Measurements from ENCODE around the gene PKN2. TPM values are rescaled to one million over a fixed set of nuclear protein-coding genes. Genes with fewer than 3 reads are reported as not detected.

Gene PKN2
- total and polyA plus RNA-seq, 9 of the 15 experiments (the other 6 are each of a cell fraction or from before 2014, with no cell fraction given), result 4.5 to 25.3 (median 19.2) TPM

DNA sequence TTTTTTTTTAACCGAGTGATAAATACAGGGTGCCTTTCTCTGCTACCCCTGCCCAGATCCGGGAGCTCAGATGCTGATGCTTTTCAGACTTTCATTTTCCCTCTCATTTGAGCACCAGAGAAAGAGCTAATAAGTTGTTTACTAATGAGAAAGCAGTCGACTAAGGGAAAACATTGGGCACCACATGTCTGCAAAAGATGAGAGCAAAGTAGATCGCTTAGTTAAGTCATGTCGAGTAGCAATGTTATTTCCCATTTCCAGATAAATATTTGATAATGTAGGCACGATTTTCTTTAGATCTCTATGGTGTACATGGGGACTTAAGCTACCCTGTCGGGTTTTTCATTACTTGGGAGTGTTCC lies 1.2 kb downstream of the PKN2 start (continued):
- TF ChIP-seq, protein P1, sequence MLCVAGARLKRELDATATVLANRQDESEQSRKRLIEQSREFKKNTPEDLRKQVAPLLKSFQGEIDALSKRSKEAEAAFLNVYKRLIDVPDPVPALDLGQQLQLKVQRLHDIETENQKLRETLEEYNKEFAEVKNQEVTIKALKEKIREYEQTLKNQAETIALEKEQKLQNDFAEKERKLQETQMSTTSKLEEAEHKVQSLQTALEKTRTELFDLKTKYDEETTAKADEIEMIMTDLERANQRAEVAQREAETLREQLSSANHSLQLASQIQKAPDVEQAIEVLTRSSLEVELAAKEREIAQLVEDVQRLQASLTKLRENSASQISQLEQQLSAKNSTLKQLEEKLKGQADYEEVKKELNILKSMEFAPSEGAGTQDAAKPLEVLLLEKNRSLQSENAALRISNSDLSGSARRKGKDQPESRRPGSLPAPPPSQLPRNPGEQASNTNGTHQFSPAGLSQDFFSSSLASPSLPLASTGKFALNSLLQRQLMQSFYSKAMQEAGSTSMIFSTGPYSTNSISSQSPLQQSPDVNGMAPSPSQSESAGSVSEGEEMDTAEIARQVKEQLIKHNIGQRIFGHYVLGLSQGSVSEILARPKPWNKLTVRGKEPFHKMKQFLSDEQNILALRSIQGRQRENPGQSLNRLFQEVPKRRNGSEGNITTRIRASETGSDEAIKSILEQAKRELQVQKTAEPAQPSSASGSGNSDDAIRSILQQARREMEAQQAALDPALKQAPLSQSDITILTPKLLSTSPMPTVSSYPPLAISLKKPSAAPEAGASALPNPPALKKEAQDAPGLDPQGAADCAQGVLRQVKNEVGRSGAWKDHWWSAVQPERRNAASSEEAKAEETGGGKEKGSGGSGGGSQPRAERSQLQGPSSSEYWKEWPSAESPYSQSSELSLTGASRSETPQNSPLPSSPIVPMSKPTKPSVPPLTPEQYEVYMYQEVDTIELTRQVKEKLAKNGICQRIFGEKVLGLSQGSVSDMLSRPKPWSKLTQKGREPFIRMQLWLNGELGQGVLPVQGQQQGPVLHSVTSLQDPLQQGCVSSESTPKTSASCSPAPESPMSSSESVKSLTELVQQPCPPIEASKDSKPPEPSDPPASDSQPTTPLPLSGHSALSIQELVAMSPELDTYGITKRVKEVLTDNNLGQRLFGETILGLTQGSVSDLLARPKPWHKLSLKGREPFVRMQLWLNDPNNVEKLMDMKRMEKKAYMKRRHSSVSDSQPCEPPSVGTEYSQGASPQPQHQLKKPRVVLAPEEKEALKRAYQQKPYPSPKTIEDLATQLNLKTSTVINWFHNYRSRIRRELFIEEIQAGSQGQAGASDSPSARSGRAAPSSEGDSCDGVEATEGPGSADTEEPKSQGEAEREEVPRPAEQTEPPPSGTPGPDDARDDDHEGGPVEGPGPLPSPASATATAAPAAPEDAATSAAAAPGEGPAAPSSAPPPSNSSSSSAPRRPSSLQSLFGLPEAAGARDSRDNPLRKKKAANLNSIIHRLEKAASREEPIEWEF (CRISPR knock-in tag; IDR thresholded peaks at IDR 0.05), result no peak
- peak; percentile 89 for TF ChIP-seq ZKSCAN8 (CRISPR knock-in tag; IDR thresholded peaks at IDR 0.05)
- no peak for TF ChIP-seq RBM39 (optimal IDR thresholded peaks at IDR 0.05; ENCODE audit: low read depth, low read length)
- TF ChIP-seq HCFC1 (IDR thresholded peaks at IDR 0.05; ENCODE audit: low read depth, low read length), result no peak
- TF ChIP-seq, protein P2, sequence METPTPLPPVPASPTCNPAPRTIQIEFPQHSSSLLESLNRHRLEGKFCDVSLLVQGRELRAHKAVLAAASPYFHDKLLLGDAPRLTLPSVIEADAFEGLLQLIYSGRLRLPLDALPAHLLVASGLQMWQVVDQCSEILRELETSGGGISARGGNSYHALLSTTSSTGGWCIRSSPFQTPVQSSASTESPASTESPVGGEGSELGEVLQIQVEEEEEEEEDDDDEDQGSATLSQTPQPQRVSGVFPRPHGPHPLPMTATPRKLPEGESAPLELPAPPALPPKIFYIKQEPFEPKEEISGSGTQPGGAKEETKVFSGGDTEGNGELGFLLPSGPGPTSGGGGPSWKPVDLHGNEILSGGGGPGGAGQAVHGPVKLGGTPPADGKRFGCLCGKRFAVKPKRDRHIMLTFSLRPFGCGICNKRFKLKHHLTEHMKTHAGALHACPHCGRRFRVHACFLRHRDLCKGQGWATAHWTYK (CRISPR knock-in tag; IDR thresholded peaks at IDR 0.05), result no peak
- TF ChIP-seq SMARCA5 (IDR thresholded peaks at IDR 0.05), result peak; percentile 30; the same call in 1 of the 2 replicates
- peak; percentile 69; the same call in 1 of the 2 replicates for TF ChIP-seq SMARCC2 (IDR thresholded peaks at IDR 0.05; ENCODE audit: low read depth)
- TF ChIP-seq, protein P3, sequence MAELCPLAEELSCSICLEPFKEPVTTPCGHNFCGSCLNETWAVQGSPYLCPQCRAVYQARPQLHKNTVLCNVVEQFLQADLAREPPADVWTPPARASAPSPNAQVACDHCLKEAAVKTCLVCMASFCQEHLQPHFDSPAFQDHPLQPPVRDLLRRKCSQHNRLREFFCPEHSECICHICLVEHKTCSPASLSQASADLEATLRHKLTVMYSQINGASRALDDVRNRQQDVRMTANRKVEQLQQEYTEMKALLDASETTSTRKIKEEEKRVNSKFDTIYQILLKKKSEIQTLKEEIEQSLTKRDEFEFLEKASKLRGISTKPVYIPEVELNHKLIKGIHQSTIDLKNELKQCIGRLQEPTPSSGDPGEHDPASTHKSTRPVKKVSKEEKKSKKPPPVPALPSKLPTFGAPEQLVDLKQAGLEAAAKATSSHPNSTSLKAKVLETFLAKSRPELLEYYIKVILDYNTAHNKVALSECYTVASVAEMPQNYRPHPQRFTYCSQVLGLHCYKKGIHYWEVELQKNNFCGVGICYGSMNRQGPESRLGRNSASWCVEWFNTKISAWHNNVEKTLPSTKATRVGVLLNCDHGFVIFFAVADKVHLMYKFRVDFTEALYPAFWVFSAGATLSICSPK (IDR thresholded peaks at IDR 0.05; ENCODE audit: borderline replicate concordance), result 0 out of 2 replicates have a peak, but pooled peaks have one; percentile 64
- TF ChIP-seq POLR3G (IDR thresholded peaks at IDR 0.05; ENCODE audit: extremely low read depth, insufficient read length, insufficient replicate concordance), result no peak
- TF ChIP-seq, protein P4, sequence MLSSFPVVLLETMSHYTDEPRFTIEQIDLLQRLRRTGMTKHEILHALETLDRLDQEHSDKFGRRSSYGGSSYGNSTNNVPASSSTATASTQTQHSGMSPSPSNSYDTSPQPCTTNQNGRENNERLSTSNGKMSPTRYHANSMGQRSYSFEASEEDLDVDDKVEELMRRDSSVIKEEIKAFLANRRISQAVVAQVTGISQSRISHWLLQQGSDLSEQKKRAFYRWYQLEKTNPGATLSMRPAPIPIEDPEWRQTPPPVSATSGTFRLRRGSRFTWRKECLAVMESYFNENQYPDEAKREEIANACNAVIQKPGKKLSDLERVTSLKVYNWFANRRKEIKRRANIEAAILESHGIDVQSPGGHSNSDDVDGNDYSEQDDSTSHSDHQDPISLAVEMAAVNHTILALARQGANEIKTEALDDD (IDR thresholded peaks at IDR 0.05), result peak; percentile 12; the same call in 1 of the 2 replicates
- TF ChIP-seq, protein P5, sequence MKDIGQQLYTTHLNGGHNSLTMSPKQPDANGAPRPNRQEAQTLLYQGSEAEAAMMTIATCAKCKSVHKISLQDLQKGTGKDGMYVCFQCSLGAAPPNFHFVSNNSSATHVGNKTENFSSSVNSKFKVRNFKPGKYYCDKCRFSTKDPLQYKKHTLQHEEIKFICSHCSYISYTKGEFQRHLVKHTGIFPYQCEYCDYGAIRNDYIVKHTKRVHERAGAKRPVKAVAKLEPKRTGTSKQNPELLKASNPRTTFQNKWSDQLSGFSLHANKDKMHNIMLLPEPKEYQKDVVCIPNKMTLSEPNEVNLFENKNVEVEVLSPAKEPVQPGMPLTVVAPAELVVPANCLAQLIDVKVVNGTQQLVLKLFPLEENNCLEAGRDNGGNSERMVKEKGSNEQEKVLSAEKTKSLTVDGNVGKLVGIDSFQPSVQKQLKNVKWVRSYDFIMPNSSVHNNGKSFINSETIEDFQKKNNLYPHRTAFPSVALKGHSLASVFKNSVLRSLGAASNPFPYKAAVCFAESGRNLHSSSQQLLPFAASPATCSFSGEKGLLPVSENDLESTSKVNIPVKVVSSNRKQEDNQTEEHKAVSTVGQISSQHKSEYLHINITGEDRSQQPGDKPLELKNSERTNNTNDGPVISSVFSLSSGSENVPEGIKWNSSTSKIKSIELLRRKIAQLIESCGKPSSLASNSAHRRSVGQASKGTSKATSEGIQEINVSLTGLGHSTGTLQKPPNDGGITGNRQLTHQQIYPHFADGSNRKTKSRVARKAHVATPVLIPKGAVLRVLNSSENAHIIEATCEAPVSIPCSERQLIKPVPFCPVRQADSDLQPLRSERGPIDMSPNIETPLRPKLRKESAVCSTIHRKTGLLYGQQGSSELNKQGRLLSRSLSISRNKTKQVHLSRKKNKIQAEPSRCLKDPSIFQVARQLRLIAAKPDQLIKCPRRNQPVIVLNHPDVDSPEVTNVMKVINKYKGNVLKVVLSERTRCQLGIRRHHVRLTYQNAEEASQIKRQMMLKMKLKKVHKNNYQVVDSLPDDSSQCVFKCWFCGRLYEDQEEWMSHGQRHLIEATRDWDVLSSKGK (CRISPR knock-in tag; IDR thresholded peaks at IDR 0.05), result no peak

All from K562 (cell line).